K562 (cell line): Measurements from ENCODE around the gene SLC13A3. TPM values are rescaled to one million over a fixed set of nuclear protein-coding genes. Genes with fewer than 3 reads are reported as not detected.

Source experiments
- ATAC-seq: fragments of 200-7000 bp; cut with Tn5 transposase; 3 replicates; pipeline ENCODE4 v1.9.1; 2020; ENCODE audit warnings: moderate library complexity
- BruUV-seq: library from RNA; stranded (reverse); fragments of 400-500 nt; replicated peaks from 2 replicates; lab custom pipeline; 2021; lab: Mats Ljungman, UMichigan
- CTCF ChIA-PET: fragments of 300-600 bp; formaldehyde crosslinking; extraction: SDS; loops from one replicate; lab custom pipeline; 2021; ENCODE audit warnings: low intra/inter-chr PET ratio; lab: Yijun Ruan, JAX
- POLR2A ChIA-PET: fragments of 300-600, 350-650 bp; sonication (Branson Sonifier 250); formaldehyde crosslinking; extraction: SDS; loops from one replicate; lab custom pipeline; 2021; ENCODE audit warnings: antibody characterized with exemption, inconsistent platforms; lab: Yijun Ruan, JAX
- DNase-seq, 4 experiments: peaks; one replicate each; pipeline versions ENCODE4 v3.0.0 to v3.0.0-alpha.2; 2011 to 2018; ENCODE audit warnings: low spot score in 3 of 4, mixed read lengths in 3 of 4; ENCODE audit errors: extremely low read depth in 1 of 4
- FAIRE-seq: peaks from 2 replicates; lab custom pipeline; 2011; peaks lifted over from hg19 to GRCh38; lab: Jason Lieb, UNC
- H2AFZ ChIP-seq: 2 replicates; pipeline ENCODE4 v1.6.0; 2011; ENCODE audit warnings: low read depth, low read length, control low read depth, inconsistent platforms
- H3K27ac ChIP-seq: fragments of 200-600 bp; 3 replicates; pipeline ENCODE4 v1.8.0; 2011; ENCODE audit warnings: low read depth, mild to moderate bottlenecking, control low read depth, inconsistent platforms, low read length, moderate library complexity, mixed read lengths; ENCODE audit errors: extremely low read depth
- H3K27me3 ChIP-seq, 2 experiments: fragments of 300-600 bp in 1 of 2; 2 replicates in 1 of 2; 3 replicates in 1 of 2; pipeline versions ENCODE4 v1.6.0 to v1.8.0; 2011; ENCODE audit warnings: inconsistent platforms in 2 of 2, low read length in 2 of 2, mild to moderate bottlenecking in 1 of 2, mixed read lengths in 1 of 2, moderate library complexity in 1 of 2; ENCODE audit not compliant: control insufficient read depth in 2 of 2, insufficient read depth in 2 of 2
- H3K36me3 ChIP-seq: fragments of 300-600 bp; 3 replicates; pipeline ENCODE4 v1.8.0; 2011; ENCODE audit warnings: mild to moderate bottlenecking, low read length, inconsistent platforms; ENCODE audit not compliant: control insufficient read depth, insufficient read depth
- H3K4me1 ChIP-seq, 2 experiments: fragments of 200-600 bp in 1 of 2; replicated peaks in 1 of 2; 2 replicates in 1 of 2; 3 replicates in 1 of 2; pipeline versions ENCODE4 v1.5.1 to v1.8.0; 2011; ENCODE audit warnings: inconsistent platforms in 2 of 2, low read length in 2 of 2, mild to moderate bottlenecking in 1 of 2, mixed read lengths in 1 of 2, moderate library complexity in 1 of 2; ENCODE audit not compliant: control insufficient read depth in 2 of 2, insufficient read depth in 2 of 2
- H3K4me2 ChIP-seq: 2 replicates; pipeline ENCODE4 v1.6.1; 2011; ENCODE audit warnings: low read length, control low read depth, inconsistent platforms, mixed read lengths; ENCODE audit not compliant: insufficient read depth
- H3K4me3 ChIP-seq: fragments of 200-600 bp; sonication (generic), shearing (Covaris generic); 2 replicates; pipeline ENCODE4 v1.5.1; 2016; ENCODE audit warnings: control low read depth, inconsistent platforms
- H3K79me2 ChIP-seq: fragments of 200-600 bp; 3 replicates; pipeline ENCODE4 v1.8.0; 2011; ENCODE audit warnings: low read length, inconsistent platforms; ENCODE audit not compliant: control insufficient read depth, insufficient read depth
- H3K9ac ChIP-seq, 2 experiments: 2 replicates each; pipeline versions ENCODE4 v1.6.0 to v1.6.1; 2011; ENCODE audit warnings: low read depth in 2 of 2, low read length in 2 of 2, control low read depth in 1 of 2, inconsistent platforms in 1 of 2, mild to moderate bottlenecking in 1 of 2, mixed read lengths in 1 of 2; ENCODE audit not compliant: insufficient read depth in 1 of 2
- H3K9me1 ChIP-seq: one replicate; pipeline ENCODE4 v1.6.0; 2011; ENCODE audit warnings: inconsistent platforms, mild to moderate bottlenecking, low read length, moderate library complexity; ENCODE audit not compliant: control insufficient read depth, insufficient read depth
- H3K9me3 ChIP-seq: replicated peaks from 2 replicates; pipeline ENCODE4 v1.5.1; 2011; ENCODE audit warnings: low read depth, low read length, inconsistent platforms; ENCODE audit not compliant: control insufficient read depth, insufficient read depth
- H4K20me1 ChIP-seq: replicated peaks from 2 replicates; pipeline ENCODE4 v1.6.1; 2011; ENCODE audit warnings: low read length, inconsistent platforms, mixed read lengths; ENCODE audit not compliant: control insufficient read depth, insufficient read depth
- ATF2 ChIP-seq: sonication (generic); formaldehyde crosslinking; IDR thresholded peaks from 2 replicates; pipeline ENCODE4 v1.8.1; 2022; ENCODE audit warnings: missing genetic modification reagents
- BRD4 ChIP-seq: fragments of 200-600 bp; sonication (generic); IDR thresholded peaks from 2 replicates; pipeline ENCODE4 v1.6.1; 2017; ENCODE audit warnings: inconsistent platforms
- CC2D1A ChIP-seq: fragments of 450-650 bp; IDR thresholded peaks from 2 replicates; pipeline ENCODE4 v1.6.1; 2017; ENCODE audit warnings: mild to moderate bottlenecking
- ETV5 ChIP-seq: sonication (generic); formaldehyde crosslinking; IDR thresholded peaks from 2 replicates; pipeline ENCODE4 v1.4.0; 2020; ENCODE audit warnings: low read depth, mild to moderate bottlenecking, missing genetic modification reagents
- GATAD2A ChIP-seq: fragments of 450-650 bp; IDR thresholded peaks from 2 replicates; pipeline ENCODE4 v1.6.1; 2017
- GATAD2B ChIP-seq: fragments of 450-650 bp; IDR thresholded peaks from 2 replicates; pipeline ENCODE4 v1.6.1; 2017; ENCODE audit warnings: mild to moderate bottlenecking, borderline replicate concordance
- HMBOX1 ChIP-seq: sonication (generic); IDR thresholded peaks from 2 replicates; pipeline ENCODE4 v1.6.1; 2016
- KDM5B ChIP-seq: fragments of 200-600 bp; sonication (generic); IDR thresholded peaks from 2 replicates; pipeline ENCODE4 v1.6.1; 2012; ENCODE audit warnings: low read depth, mild to moderate bottlenecking, moderate library complexity, low read length, control low read depth, inconsistent platforms; ENCODE audit not compliant: insufficient replicate concordance
- MXI1 ChIP-seq: IDR thresholded peaks from 2 replicates; pipeline ENCODE4 v1.6.1; 2011; ENCODE audit warnings: low read depth, mild to moderate bottlenecking, improper control_type of control experiment, low read length
- PCBP2 ChIP-seq: fragments of 200-400 bp; formaldehyde crosslinking; IDR thresholded peaks from 2 replicates; pipeline ENCODE4 v1.6.1; 2018; ENCODE audit warnings: low read length, low read depth, mild to moderate bottlenecking, moderate library complexity; ENCODE audit not compliant: poor library complexity, severe bottlenecking
- PHF8 ChIP-seq: fragments of 200-600 bp; sonication (generic); IDR thresholded peaks from 2 replicates; pipeline ENCODE4 v1.6.1; 2012; ENCODE audit warnings: mixed run types, mild to moderate bottlenecking, inconsistent platforms, low read length, moderate library complexity, borderline replicate concordance
- TCF15 ChIP-seq: fragments of 250-450 bp; sonication (Bioruptor Pico); IDR thresholded peaks from 2 replicates; pipeline ENCODE4 v1.8.0; 2022; ENCODE audit warnings: moderate library complexity, mild to moderate bottlenecking, inconsistent platforms
- ZNF165 ChIP-seq: fragments of 250-450 bp; sonication (Bioruptor Pico); IDR thresholded peaks from 2 replicates; pipeline ENCODE4 v1.4.0; 2020; ENCODE audit warnings: borderline replicate concordance
- ZNF280B ChIP-seq: fragments of 250-450 bp; sonication (Bioruptor Pico); IDR thresholded peaks from 2 replicates; pipeline ENCODE4 v1.5.1; 2021; ENCODE audit warnings: mild to moderate bottlenecking
- ZNF384 ChIP-seq: IDR thresholded peaks from 2 replicates; pipeline ENCODE4 v1.6.1; 2012; ENCODE audit warnings: low read depth, low read length, improper control_type of control experiment
- WGBS: fragments of 100-300 bp; shearing (Covaris generic); methylation state at CpG from one replicate; pipeline ENCODE4 v1.1.6; 2016; ENCODE audit warnings: low coverage, mixed read lengths; ENCODE audit not compliant: insufficient coverage; ENCODE audit errors: missing lambda C conversion rate; 5-methylcytosine and 5-hydroxymethylcytosine counted together
- in situ Hi-C: fragments of 300-500 bp; cut with MboI; formaldehyde crosslinking; loops from 4 replicates; pipeline ENCODE4 v1.15.0; 2018; ENCODE audit warnings: inconsistent platforms, mixed read lengths
- intact Hi-C: fragments of 100-400 bp; cut with micrococcal nuclease; formaldehyde crosslinking; loops from 2 replicates; pipeline ENCODE4 v1.14.2; 2022
- polyA plus RNA-seq, 8 experiments: library from polyadenylated mRNA; depleted of rRNA in 4 of 8; stranded (reverse) in 5 of 8; unstranded in 3 of 8; fragments of >200 nt; fragmentation: Nextera tagmentation in 2 of 8; fragmentation: Illumina TruSeq in 1 of 8; extraction: Ambion mirVana in 2 of 8; extraction: Trizol in 1 of 8; gene quantifications; 2 replicates each; pipeline versions ENCODE4 v1.2.1 to v1.2.3, GENCODE V29; 2011 to 2014; ENCODE audit warnings: inconsistent platforms in 1 of 8, missing spikeins in 1 of 8
- total RNA-seq, 7 experiments: library from RNA; depleted of rRNA in 6 of 7; stranded (reverse); fragments of >200 nt in 6 of 7; fragmentation: Illumina TruSeq in 2 of 7; extraction: Trizol in 2 of 7; gene quantifications; 2 replicates each; pipeline versions ENCODE4 v1.2.1 to v1.2.3, GENCODE V29; 2011 to 2021; ENCODE audit warnings: low replicate concordance in 1 of 7

Gene SLC13A3
- total and polyA plus RNA-seq, 9 of the 15 experiments (the other 6 are each of a cell fraction or from before 2014, with no cell fraction given) = 5.5 to 16.4 (median 8.5) TPM

- 69% methylated on average over 6 of the region's 6 CpGs for WGBS
- H3K4me1 ChIP-seq = no peaks in the 10 kb centered on the region
- ATAC-seq = no peak
- POLR2A ChIA-PET = interaction anchor here (0.7 kb wide), 1 partner anchor 471 kb away, joined by 3 read pairs; no protein-coding TSS in a partner anchor
- H3K36me3 ChIP-seq = peaks cover 19% of the 10 kb centered on the region; the same call in 2 of the 3 replicates
- H3K27ac ChIP-seq = no peak overlapping the region
- FAIRE-seq = no peak
- no peak overlapping the region for H3K4me3 ChIP-seq
- intact Hi-C loops = no loop called here
- H3K4me2 ChIP-seq = no peak overlapping the region
- peaks cover 4% of the 10 kb centered on the region for H3K9me1 ChIP-seq
- no peaks in the 10 kb centered on the region for H3K79me2 ChIP-seq
- CTCF ChIA-PET = no interaction called here
- no peak for TF ChIP-seq ZNF165 (CRISPR knock-in tag)
- no peak for TF ChIP-seq ETV5
- TF ChIP-seq ATF2 (CRISPR knock-in tag) = no peak
- no peak for TF ChIP-seq KDM5B
- TF ChIP-seq GATAD2A = no peak
- TF ChIP-seq PHF8 = no peak
- TF ChIP-seq BRD4 = no peak
- TF ChIP-seq PCBP2 = no peak
- TF ChIP-seq ZNF384 = no peak
- TF ChIP-seq GATAD2B = no peak
- TF ChIP-seq ZNF280B = no peak
- TF ChIP-seq CC2D1A = no peak
- no peak for TF ChIP-seq MXI1
- TF ChIP-seq TCF15 (CRISPR knock-in tag) = no peak
- no peak for TF ChIP-seq HMBOX1
- in situ Hi-C loops = no loop called here
- DNase-seq = no peak
- no peaks in the 10 kb centered on the region for H3K27me3 ChIP-seq
- H3K9ac ChIP-seq = no peak overlapping the region
- BruUV-seq = no TSS peak
- no peaks in the 10 kb centered on the region for H3K9me3 ChIP-seq
- H2AFZ ChIP-seq = no peak overlapping the region
- H4K20me1 ChIP-seq = peaks cover 4% of the 10 kb centered on the region; the same call in 1 of the 2 replicates
Observed at GRCh38 chr20:46666818-46667515, 15.7 kb upstream of the SLC13A3 start.
